Neural cell (in vitro differentiated cells): ENCODE data around the gene VEPH1. TPM values are rescaled to one million over a fixed set of nuclear protein-coding genes. Genes with fewer than 3 reads are reported as not detected.
A peak's percentile ranks its signal among the peaks of the same experiment; 100 is the strongest.

Source experiments
- H2AFZ ChIP-seq: fragments of 200-600, 300-800 bp; sonication (generic), shearing (Covaris generic); 2 replicates; pipeline ENCODE4 v1.6.0; 2014; ENCODE audit warnings: low read depth, mild to moderate bottlenecking, antibody characterized with exemption, low read length, moderate library complexity
- H3F3A ChIP-seq: fragments of 200-600 bp; shearing (Covaris generic); 2 replicates; pipeline ENCODE4 v1.6.1; 2016; ENCODE audit warnings: mild to moderate bottlenecking, moderate library complexity, mixed read lengths, antibody characterized with exemption, low read length; ENCODE audit not compliant: insufficient read depth, poor library complexity, severe bottlenecking
- H3K27ac ChIP-seq: fragments of 200-600, 300-800 bp; sonication (generic), shearing (Covaris generic); 2 replicates; pipeline ENCODE4 v1.5.1; 2014; ENCODE audit warnings: mild to moderate bottlenecking, low read length, moderate library complexity
- H3K27me3 ChIP-seq: fragments of 300-800, 200-600 bp; sonication (generic), shearing (Covaris generic); 2 replicates; pipeline ENCODE4 v1.6.0; 2014; ENCODE audit warnings: mild to moderate bottlenecking, low read depth, low read length, moderate library complexity; ENCODE audit not compliant: insufficient read depth
- H3K36me3 ChIP-seq: fragments of 300-800, 200-600 bp; sonication (generic), shearing (Covaris generic); 2 replicates; pipeline ENCODE4 v1.5.1; 2014; ENCODE audit warnings: mild to moderate bottlenecking, antibody characterized with exemption, low read length, moderate library complexity; ENCODE audit not compliant: insufficient read depth
- H3K4me2 ChIP-seq: fragments of 300-800, 200-600 bp; sonication (generic), shearing (Covaris generic); 2 replicates; pipeline ENCODE4 v1.6.0; 2014; ENCODE audit warnings: mild to moderate bottlenecking, low read length
- H3K4me3 ChIP-seq: fragments of 300-800, 200-600 bp; sonication (generic), shearing (Covaris generic); 2 replicates; pipeline ENCODE4 v1.5.1; 2014; ENCODE audit warnings: mild to moderate bottlenecking, low read length, moderate library complexity
- H3K79me2 ChIP-seq: fragments of 200-600 bp; shearing (Covaris generic); replicated peaks from 2 replicates; pipeline ENCODE4 v1.6.0; 2014; ENCODE audit warnings: mild to moderate bottlenecking, low read length, moderate library complexity; ENCODE audit not compliant: insufficient read depth
- H3K9ac ChIP-seq: fragments of 300-800, 200-600 bp; sonication (generic), shearing (Covaris generic); 2 replicates; pipeline ENCODE4 v1.6.1; 2016; ENCODE audit warnings: mild to moderate bottlenecking, low read length, mixed read lengths
- H3K9me2 ChIP-seq: fragments of 200-600 bp; shearing (Covaris generic); 2 replicates; pipeline ENCODE4 v1.6.1; 2016; ENCODE audit warnings: mild to moderate bottlenecking, low read length, mixed read lengths; ENCODE audit not compliant: insufficient read depth
- H3K9me3 ChIP-seq: fragments of 200-600, 300-800 bp; sonication (generic), shearing (Covaris generic); 2 replicates; pipeline ENCODE4 v1.6.1; 2016; ENCODE audit warnings: mild to moderate bottlenecking, mixed run types, low read length, moderate library complexity, mixed read lengths
- H4K20me1 ChIP-seq: fragments of 200-600 bp; shearing (Covaris generic); 2 replicates; pipeline ENCODE4 v1.6.1; 2016; ENCODE audit warnings: mild to moderate bottlenecking, mixed run types; ENCODE audit not compliant: insufficient read depth
- EP300 ChIP-seq: fragments of 450-650 bp; conservative IDR thresholded peaks from 2 replicates; pipeline ENCODE4 v1.6.1; 2014; ENCODE audit warnings: antibody characterized with exemption, mild to moderate bottlenecking, moderate library complexity; ENCODE audit not compliant: poor library complexity, severe bottlenecking
- EZH2 ChIP-seq: fragments of 200-600, 300-800 bp; shearing (Covaris generic), sonication (generic); IDR thresholded peaks from 2 replicates; pipeline ENCODE4 v1.6.1; 2014; ENCODE audit warnings: antibody characterized with exemption, low read length, borderline replicate concordance, mild to moderate bottlenecking; ENCODE audit not compliant: insufficient read depth, poor library complexity, severe bottlenecking
- MXI1 ChIP-seq: fragments of 450-650 bp; conservative IDR thresholded peaks from 2 replicates; pipeline ENCODE4 v1.6.1; 2014; ENCODE audit warnings: antibody characterized with exemption, mild to moderate bottlenecking; ENCODE audit not compliant: poor library complexity, severe bottlenecking
- POLR2AphosphoS5 ChIP-seq: IDR thresholded peaks from 2 replicates; pipeline ENCODE4 v1.6.1; 2012
- RAD21 ChIP-seq: fragments of 450-650 bp; conservative IDR thresholded peaks from 2 replicates; pipeline ENCODE4 v1.6.1; 2014; ENCODE audit warnings: antibody characterized with exemption, mild to moderate bottlenecking, moderate library complexity
- SMC3 ChIP-seq: fragments of 450-650 bp; conservative IDR thresholded peaks from 2 replicates; pipeline ENCODE4 v1.6.1; 2014; ENCODE audit warnings: antibody characterized with exemption, mild to moderate bottlenecking, moderate library complexity; ENCODE audit not compliant: poor library complexity
- TAF1 ChIP-seq: IDR thresholded peaks from 2 replicates; pipeline ENCODE4 v1.6.1; 2012; ENCODE audit warnings: low read depth
- polyA plus RNA-seq: library from polyadenylated mRNA; depleted of rRNA; stranded (reverse); fragments of >200 nt; gene quantifications from 2 replicates; pipeline ENCODE4 v1.2.3, GENCODE V29; 2014
- TF ChIP-seq, protein P1 (sequence below): IDR thresholded peaks from 2 replicates; pipeline ENCODE4 v1.6.1; 2012; ENCODE audit warnings: borderline replicate concordance
- TF ChIP-seq, protein P2 (sequence below): fragments of 450-650 bp; IDR thresholded peaks from 2 replicates; pipeline ENCODE4 v1.5.1; 2014; ENCODE audit warnings: antibody characterized with exemption, mild to moderate bottlenecking, moderate library complexity; ENCODE audit not compliant: poor library complexity, severe bottlenecking

VEPH1 gene
- polyA plus RNA-seq, 1 donor from 2014 or later, result 0.89 TPM

DNA sequence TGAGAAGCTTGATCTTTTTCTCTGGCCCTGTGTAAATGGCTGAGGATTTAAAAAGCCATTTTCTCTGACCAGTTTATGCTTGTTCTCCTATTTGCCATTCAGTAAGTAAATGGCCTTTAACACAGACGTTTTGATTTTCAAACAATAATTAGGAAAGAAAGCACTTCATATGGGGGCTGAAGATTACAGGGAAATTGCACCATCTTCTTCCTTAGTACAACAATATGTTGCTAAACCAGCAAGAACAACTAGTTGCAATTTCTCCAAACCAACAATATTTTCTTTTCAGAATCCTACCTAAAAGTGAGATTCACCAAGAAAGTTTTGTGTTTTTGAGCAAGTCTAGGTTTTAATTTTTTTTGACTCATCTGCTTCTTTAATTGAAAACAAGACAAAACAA is 262.8 kb downstream of the VEPH1 start:
- H3K79me2 ChIP-seq, result no peaks in the 10 kb centered on the region
- no peak overlapping the region for H3K4me3 ChIP-seq
- no peak overlapping the region for H2AFZ ChIP-seq
- H3F3A ChIP-seq, result no peaks in the 10 kb centered on the region
- no peaks in the 10 kb centered on the region for H3K9me2 ChIP-seq
- H3K27ac ChIP-seq, result no peak overlapping the region
- no peaks in the 10 kb centered on the region for H3K27me3 ChIP-seq
- H4K20me1 ChIP-seq, result no peaks in the 10 kb centered on the region
- H3K36me3 ChIP-seq, result no peaks in the 10 kb centered on the region
- no peaks in the 10 kb centered on the region for H3K9me3 ChIP-seq
- H3K9ac ChIP-seq, result no peak overlapping the region
- no peak overlapping the region for H3K4me2 ChIP-seq
- TF ChIP-seq TAF1 (no peak), SMC3 (no peak), MXI1 (no peak), EP300 (no peak), POLR2AphosphoS5 (no peak), RAD21 (no peak)
- TF ChIP-seq, protein P1, sequence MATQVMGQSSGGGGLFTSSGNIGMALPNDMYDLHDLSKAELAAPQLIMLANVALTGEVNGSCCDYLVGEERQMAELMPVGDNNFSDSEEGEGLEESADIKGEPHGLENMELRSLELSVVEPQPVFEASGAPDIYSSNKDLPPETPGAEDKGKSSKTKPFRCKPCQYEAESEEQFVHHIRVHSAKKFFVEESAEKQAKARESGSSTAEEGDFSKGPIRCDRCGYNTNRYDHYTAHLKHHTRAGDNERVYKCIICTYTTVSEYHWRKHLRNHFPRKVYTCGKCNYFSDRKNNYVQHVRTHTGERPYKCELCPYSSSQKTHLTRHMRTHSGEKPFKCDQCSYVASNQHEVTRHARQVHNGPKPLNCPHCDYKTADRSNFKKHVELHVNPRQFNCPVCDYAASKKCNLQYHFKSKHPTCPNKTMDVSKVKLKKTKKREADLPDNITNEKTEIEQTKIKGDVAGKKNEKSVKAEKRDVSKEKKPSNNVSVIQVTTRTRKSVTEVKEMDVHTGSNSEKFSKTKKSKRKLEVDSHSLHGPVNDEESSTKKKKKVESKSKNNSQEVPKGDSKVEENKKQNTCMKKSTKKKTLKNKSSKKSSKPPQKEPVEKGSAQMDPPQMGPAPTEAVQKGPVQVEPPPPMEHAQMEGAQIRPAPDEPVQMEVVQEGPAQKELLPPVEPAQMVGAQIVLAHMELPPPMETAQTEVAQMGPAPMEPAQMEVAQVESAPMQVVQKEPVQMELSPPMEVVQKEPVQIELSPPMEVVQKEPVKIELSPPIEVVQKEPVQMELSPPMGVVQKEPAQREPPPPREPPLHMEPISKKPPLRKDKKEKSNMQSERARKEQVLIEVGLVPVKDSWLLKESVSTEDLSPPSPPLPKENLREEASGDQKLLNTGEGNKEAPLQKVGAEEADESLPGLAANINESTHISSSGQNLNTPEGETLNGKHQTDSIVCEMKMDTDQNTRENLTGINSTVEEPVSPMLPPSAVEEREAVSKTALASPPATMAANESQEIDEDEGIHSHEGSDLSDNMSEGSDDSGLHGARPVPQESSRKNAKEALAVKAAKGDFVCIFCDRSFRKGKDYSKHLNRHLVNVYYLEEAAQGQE, result no peak
- TF ChIP-seq, protein P2, sequence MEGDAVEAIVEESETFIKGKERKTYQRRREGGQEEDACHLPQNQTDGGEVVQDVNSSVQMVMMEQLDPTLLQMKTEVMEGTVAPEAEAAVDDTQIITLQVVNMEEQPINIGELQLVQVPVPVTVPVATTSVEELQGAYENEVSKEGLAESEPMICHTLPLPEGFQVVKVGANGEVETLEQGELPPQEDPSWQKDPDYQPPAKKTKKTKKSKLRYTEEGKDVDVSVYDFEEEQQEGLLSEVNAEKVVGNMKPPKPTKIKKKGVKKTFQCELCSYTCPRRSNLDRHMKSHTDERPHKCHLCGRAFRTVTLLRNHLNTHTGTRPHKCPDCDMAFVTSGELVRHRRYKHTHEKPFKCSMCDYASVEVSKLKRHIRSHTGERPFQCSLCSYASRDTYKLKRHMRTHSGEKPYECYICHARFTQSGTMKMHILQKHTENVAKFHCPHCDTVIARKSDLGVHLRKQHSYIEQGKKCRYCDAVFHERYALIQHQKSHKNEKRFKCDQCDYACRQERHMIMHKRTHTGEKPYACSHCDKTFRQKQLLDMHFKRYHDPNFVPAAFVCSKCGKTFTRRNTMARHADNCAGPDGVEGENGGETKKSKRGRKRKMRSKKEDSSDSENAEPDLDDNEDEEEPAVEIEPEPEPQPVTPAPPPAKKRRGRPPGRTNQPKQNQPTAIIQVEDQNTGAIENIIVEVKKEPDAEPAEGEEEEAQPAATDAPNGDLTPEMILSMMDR, result no peak

DNA sequence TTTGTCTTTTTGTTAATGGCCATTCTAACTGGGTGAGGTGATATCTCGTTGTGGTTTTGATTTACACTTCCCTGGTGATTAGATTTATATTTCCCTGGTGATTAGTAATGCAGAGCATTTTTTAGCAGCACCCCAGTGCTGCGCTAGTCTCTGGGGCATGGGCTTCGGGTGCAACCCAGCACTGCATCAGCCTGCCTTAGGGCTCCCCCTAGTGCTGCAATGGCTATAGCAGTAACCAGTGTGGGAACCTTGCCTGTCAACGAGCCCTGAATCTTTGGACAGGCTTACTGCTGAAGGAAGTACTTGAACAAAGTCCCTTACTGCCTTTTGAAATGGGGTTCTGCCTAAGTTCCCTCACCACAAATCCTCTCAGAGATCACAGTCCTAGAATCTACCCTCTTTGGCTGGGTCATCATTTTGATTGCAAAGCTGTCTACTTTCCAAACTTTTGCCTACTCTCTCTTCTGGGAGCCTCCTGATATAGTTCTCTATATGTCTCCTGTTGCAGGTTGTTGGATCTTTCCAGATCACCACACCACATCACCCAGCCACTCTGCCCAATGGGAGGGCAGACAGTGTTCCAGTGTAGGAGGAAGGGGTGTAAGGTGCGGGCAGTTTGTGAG is 264.0 kb downstream of the VEPH1 start:
- Histone ChIP-seq H3K27me3 (no peaks in the 10 kb centered on the region), H2AFZ (no peak overlapping the region), H3K4me3 (no peak overlapping the region), H4K20me1 (no peaks in the 10 kb centered on the region), H3K9me3 (no peaks in the 10 kb centered on the region), H3K4me2 (no peak overlapping the region), H3K9me2 (no peaks in the 10 kb centered on the region), H3F3A (no peaks in the 10 kb centered on the region), H3K9ac (no peak overlapping the region), H3K36me3 (no peaks in the 10 kb centered on the region), H3K79me2 (no peaks in the 10 kb centered on the region), H3K27ac (no peak overlapping the region)
- TF ChIP-seq EP300 (no peak), EZH2 (no peak), RAD21 (no peak)
- TF ChIP-seq, protein P2, result peak; percentile 19
